ENCODE data around the gene AIFM3.

Gene AIFM3

GRCh38 chr22:21015466-21016006 lies 48.5 kb downstream of the AIFM3 start:
- Mint-ChIP-seq H3K36me3 (no peaks in the 10 kb centered on the region), H3K4me1 (peaks cover 20 to 25% of the 10 kb centered on the region in 2 donors), H3K27ac (no peak overlapping the region), H3K27me3 (peaks cover 4 to 21% of the 10 kb centered on the region in 2 donors), H3K9me3 (no peaks in the 10 kb centered on the region), H3K4me3 (peak overlapping the region in 1 of 2 donors; percentile 85)
- DNase-seq, result no peak
- ATAC-seq (replicated peaks), result no peak

- peaks cover 22 to 25% of the 10 kb centered on the region in 2 donors for H3K4me1 Mint-ChIP-seq
- no peak for DNase-seq
- peaks cover 4 to 33% of the 10 kb centered on the region in 2 donors for H3K27me3 Mint-ChIP-seq
- H3K4me3 Mint-ChIP-seq, result no peak overlapping the region
- H3K36me3 Mint-ChIP-seq, result no peaks in the 10 kb centered on the region
- ATAC-seq (replicated peaks), result no peak
- no peaks in the 10 kb centered on the region for H3K9me3 Mint-ChIP-seq
- no peak overlapping the region for H3K27ac Mint-ChIP-seq
Observed at GRCh38 chr22:21016644-21017420, 49.8 kb downstream of the AIFM3 start.

GRCh38 chr22:21018314-21018713 lies 51.3 kb downstream of the AIFM3 start:
- Mint-ChIP-seq H3K27ac (peak overlapping the region; percentile 77), H3K4me1 (peaks cover 22 to 25% of the 10 kb centered on the region in 2 donors), H3K36me3 (no peaks in the 10 kb centered on the region), H3K9me3 (no peaks in the 10 kb centered on the region), H3K4me3 (no peak overlapping the region), H3K27me3 (peaks cover 4 to 38% of the 10 kb centered on the region in 2 donors)
- DNase-seq (no peak), ATAC-seq (replicated peaks) (no peak)

GRCh38 chr22:21020802-21021429 lies 53.9 kb downstream of the AIFM3 start:
- peak; percentile 68 to 84 for ATAC-seq (replicated peaks)
- Mint-ChIP-seq H3K4me1 (peaks cover 11 to 13% of the 10 kb centered on the region in 2 donors), H3K36me3 (no peaks in the 10 kb centered on the region), H3K9me3 (no peaks in the 10 kb centered on the region), H3K27ac (no peak overlapping the region), H3K4me3 (no peak overlapping the region), H3K27me3 (peaks cover 10 to 43% of the 10 kb centered on the region in 2 donors)
- DNase-seq, result no peak

GRCh38 chr22:21022507-21022906 lies 55.5 kb downstream of the AIFM3 start:
- Mint-ChIP-seq H3K9me3 (no peaks in the 10 kb centered on the region), H3K4me1 (peaks cover 5 to 7% of the 10 kb centered on the region in 2 donors), H3K27me3 (peaks cover 15 to 35% of the 10 kb centered on the region in 2 donors), H3K27ac (no peak overlapping the region), H3K36me3 (no peaks in the 10 kb centered on the region), H3K4me3 (no peak overlapping the region)
- ATAC-seq (replicated peaks), result no peak
- DNase-seq, result no peak

DNA sequence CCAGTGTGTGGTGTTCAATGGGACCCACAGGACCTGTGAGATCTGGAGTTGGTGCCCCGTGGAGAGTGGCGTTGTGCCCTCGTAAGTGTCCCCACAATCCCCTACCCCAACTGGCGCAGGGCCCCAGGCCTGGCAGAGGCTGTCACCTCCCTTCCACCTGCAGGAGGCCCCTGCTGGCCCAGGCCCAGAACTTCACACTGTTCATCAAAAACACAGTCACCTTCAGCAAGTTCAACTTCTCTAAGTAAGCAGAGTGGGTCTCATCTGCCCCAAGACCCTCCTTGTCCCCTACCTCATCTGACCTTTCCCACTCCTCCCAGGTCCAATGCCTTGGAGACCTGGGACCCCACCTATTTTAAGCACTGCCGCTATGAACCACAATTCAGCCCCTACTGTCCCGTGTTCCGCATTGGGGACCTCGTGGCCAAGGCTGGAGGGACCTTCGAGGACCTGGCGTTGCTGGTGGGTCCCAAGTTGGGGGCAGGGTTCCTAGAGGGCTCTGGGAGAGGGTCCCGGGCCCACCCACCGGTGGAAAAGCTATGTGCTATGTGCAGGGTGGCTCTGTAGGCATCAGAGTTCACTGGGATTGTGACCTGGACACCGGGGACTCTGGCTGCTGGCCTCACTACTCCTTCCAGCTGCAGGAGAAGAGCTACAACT lies 56.0 kb downstream of the AIFM3 start:
- H3K4me1 Mint-ChIP-seq, result peaks cover 5 to 7% of the 10 kb centered on the region in 2 donors

DNA sequence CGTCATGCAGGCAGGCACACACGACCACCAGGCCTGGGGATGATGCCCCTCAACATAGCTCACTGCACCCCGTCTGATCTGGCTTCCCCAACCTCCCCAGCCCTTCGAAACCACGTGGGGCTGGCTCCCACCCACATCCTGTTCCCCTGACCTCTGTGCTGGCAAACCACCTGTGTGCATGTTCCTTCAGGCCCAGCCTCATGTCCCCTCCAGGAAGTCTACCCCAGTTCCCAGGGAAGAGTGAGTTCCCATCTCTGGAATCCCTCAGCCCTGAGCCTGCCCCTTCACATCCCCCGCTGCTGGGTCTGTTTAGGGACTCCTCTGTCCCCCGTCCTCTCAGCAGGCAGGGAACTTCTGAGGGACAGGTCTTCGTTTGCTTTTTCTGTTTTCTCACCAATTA lies 58.2 kb downstream of the AIFM3 start:
- H3K4me3 Mint-ChIP-seq, result no peak overlapping the region
- peaks cover 23 to 40% of the 10 kb centered on the region in 2 donors for H3K27me3 Mint-ChIP-seq
- H3K4me1 Mint-ChIP-seq, result peaks cover 5 to 7% of the 10 kb centered on the region in 2 donors
- no peak for ATAC-seq (replicated peaks)
- no peaks in the 10 kb centered on the region for H3K36me3 Mint-ChIP-seq
- DNase-seq, result no peak
- no peaks in the 10 kb centered on the region for H3K9me3 Mint-ChIP-seq
- H3K27ac Mint-ChIP-seq, result peak overlapping the region; percentile 47

More for the DNA sequence above, 56.0 kb downstream of the AIFM3 start:
- Mint-ChIP-seq H3K27ac (no peak overlapping the region), H3K9me3 (no peaks in the 10 kb centered on the region), H3K36me3 (no peaks in the 10 kb centered on the region), H3K4me3 (no peak overlapping the region), H3K27me3 (peaks cover 11 to 31% of the 10 kb centered on the region in 2 donors)
- DNase-seq (no peak), ATAC-seq (replicated peaks) (peak in 1 of 2 donors; percentile 34)

DNA sequence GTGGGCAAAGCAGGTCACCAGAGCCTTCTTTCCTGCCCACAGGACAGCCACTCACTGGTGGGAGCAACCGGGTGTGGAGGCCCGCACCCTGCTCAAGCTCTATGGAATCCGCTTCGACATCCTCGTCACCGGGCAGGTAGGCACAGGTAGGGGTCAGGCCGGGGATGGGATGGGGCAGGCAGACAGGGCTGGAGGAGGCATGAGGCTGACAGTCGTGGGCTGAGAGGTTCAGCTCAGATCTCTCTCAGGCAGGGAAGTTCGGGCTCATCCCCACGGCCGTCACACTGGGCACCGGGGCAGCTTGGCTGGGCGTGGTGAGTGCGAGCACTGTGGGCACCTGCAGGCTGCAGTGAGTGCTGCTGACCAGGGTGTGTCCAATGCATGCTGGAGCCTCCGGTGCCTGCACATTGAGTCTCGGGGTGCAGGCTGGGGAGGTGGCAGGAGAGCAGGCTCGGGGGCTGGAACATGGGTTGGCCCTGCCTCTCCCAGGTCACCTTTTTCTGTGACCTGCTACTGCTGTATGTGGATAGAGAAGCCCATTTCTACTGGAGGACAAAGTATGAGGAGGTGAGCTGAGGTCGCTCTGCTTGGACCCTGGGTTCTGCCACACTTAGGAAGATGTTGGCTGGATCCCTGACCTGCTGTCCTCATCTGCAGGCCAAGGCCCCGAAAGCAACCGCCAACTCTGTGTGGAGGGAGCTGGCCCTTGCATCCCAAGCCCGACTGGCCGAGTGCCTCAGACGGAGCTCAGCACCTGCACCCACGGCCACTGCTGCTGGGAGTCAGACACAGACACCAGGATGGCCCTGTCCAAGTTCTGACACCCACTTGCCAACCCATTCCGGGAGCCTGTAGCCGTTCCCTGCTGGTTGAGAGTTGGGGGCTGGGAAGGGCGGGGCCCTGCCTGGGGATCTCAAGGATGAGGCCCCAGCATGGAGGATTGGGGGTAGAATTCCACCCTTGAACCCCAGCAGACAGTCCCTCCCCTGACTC lies 59.0 kb downstream of the AIFM3 start:
- Mint-ChIP-seq H3K27me3 (peaks cover 29 to 40% of the 10 kb centered on the region in 2 donors), H3K9me3 (no peaks in the 10 kb centered on the region), H3K27ac (peak overlapping the region; percentile 47), H3K4me3 (no peak overlapping the region), H3K4me1 (peaks cover 5 to 9% of the 10 kb centered on the region in 2 donors), H3K36me3 (no peaks in the 10 kb centered on the region)
- DNase-seq, result no peak
- no peak for ATAC-seq (replicated peaks)

DNA sequence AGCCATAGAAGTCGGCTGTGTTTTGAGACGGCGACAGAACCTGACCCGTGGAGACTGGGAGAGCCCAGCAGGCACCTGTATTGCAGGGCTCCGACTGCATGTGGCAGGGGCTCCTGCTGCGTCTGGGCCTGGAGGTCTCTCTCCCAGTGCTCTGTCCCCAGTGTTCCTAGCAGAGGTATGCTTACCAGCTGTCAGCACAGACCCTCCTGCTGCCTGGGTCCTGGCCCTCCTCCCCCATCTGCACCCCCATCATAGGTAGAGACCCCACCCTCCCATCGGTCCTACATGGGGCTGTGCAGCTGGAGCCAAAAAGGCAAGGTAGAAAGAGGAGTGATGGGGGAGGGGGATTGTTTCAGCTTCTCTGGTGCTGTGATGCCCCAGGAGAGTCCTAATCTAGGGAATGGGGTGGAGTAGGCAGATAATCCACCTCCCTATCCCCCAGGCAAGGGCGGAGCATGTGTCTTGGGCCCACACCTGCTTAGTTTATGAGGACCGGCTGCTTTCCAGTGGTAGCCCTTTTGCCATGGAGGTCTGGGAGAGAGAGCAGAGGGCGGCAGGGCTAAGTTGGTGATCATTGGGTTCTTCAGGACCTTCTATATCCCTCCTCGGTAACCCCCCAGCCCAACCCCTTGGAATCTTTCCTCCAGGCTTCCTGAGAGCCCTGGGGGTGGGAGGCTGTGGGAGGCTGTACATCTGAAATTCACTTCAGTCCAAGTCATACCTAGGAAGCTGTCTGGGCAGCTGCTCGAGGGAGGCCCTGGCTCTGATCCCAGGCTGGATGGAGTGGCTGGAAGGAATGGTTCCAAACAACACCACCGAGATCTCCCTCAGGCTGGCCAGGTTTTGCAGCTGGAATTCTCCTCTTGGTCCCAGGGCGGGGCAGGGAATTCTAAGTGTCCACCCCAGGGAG lies 60.0 kb downstream of the AIFM3 start:
- H3K4me1 Mint-ChIP-seq, result peaks cover 8 to 9% of the 10 kb centered on the region in 2 donors

GRCh38 chr22:21028277-21029251 lies 61.5 kb downstream of the AIFM3 start:
- Mint-ChIP-seq H3K27me3 (peaks cover 45 to 49% of the 10 kb centered on the region in 2 donors), H3K36me3 (no peaks in the 10 kb centered on the region), H3K4me3 (no peak overlapping the region), H3K9me3 (no peaks in the 10 kb centered on the region), H3K27ac (no peak overlapping the region), H3K4me1 (peaks cover 8 to 14% of the 10 kb centered on the region in 2 donors)
- no peak for DNase-seq
- no peak for ATAC-seq (replicated peaks)

More for the DNA sequence above, 60.0 kb downstream of the AIFM3 start:
- DNase-seq (no peak), ATAC-seq (replicated peaks) (no peak)
- Mint-ChIP-seq H3K27me3 (peaks cover 38 to 43% of the 10 kb centered on the region in 2 donors), H3K9me3 (no peaks in the 10 kb centered on the region), H3K4me3 (no peak overlapping the region), H3K27ac (no peak overlapping the region), H3K36me3 (no peaks in the 10 kb centered on the region)

- ATAC-seq (replicated peaks), result no peak
- no peak overlapping the region for H3K27ac Mint-ChIP-seq
- H3K4me3 Mint-ChIP-seq, result no peak overlapping the region
- DNase-seq, result no peak
- H3K36me3 Mint-ChIP-seq, result no peaks in the 10 kb centered on the region
- H3K9me3 Mint-ChIP-seq, result no peaks in the 10 kb centered on the region
- H3K4me1 Mint-ChIP-seq, result peaks cover 9 to 14% of the 10 kb centered on the region in 2 donors
- peaks cover 51 to 52% of the 10 kb centered on the region in 2 donors for H3K27me3 Mint-ChIP-seq
Observed at GRCh38 chr22:21029486-21030025, 62.5 kb downstream of the AIFM3 start.
